BE2C (cell line): ENCODE measurements around the gene CRABP2.

Experiments used
- DNase-seq: peaks from one replicate; pipeline ENCODE4 v3.0.0-alpha.2; 2020
- H3K27me3 ChIP-seq: fragments of 250-450 bp; sonication (Bioruptor Pico); 2 replicates; pipeline ENCODE4 v1.5.1; 2020; ENCODE audit warnings: mild to moderate bottlenecking
- H3K36me3 ChIP-seq: fragments of 250-450 bp; sonication (Bioruptor Pico); 2 replicates; pipeline ENCODE4 v1.5.1; 2020; ENCODE audit warnings: mild to moderate bottlenecking
- H3K4me1 ChIP-seq: fragments of 250-450 bp; sonication (Bioruptor Pico); 2 replicates; pipeline ENCODE4 v1.5.1; 2020
- H3K4me3 ChIP-seq: 2 replicates; pipeline ENCODE4 v1.5.1; 2011; ENCODE audit warnings: low read depth, low read length
- H3K9me3 ChIP-seq: fragments of 250-450 bp; sonication (Bioruptor Pico); 2 replicates; pipeline ENCODE4 v1.5.1; 2020
- TF ChIP-seq, protein P1 (sequence below): IDR thresholded peaks from 2 replicates; pipeline ENCODE4 v1.5.1; 2012; ENCODE audit warnings: mild to moderate bottlenecking, low read depth, low read length

Gene CRABP2

DNA sequence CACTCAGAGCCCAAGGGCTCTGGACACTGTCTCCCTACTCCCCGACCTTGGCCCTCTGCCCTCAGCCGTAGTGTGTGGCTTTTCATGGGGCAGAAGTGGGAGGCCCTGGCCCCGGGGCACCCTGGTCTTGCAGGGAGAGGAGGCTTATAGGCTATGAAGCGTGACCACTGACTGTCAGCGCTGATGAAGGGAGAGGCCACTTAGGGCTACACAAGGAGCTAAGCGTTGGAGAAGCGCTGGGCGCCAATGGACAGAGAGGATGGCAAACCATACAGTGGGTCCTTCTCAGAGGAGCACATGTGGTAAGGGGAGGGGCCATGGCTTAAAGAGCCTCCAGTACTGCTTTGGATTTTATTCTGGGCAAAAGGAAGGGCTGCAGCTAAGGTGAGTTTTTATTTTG lies 7.9 kb downstream of the CRABP2 start:
- no peaks in the 10 kb centered on the region for H3K9me3 ChIP-seq
- no peak overlapping the region for H3K4me3 ChIP-seq
- H3K4me1 ChIP-seq = peaks cover 33% of the 10 kb centered on the region
- DNase-seq = peak; percentile 60
- TF ChIP-seq, protein P1, sequence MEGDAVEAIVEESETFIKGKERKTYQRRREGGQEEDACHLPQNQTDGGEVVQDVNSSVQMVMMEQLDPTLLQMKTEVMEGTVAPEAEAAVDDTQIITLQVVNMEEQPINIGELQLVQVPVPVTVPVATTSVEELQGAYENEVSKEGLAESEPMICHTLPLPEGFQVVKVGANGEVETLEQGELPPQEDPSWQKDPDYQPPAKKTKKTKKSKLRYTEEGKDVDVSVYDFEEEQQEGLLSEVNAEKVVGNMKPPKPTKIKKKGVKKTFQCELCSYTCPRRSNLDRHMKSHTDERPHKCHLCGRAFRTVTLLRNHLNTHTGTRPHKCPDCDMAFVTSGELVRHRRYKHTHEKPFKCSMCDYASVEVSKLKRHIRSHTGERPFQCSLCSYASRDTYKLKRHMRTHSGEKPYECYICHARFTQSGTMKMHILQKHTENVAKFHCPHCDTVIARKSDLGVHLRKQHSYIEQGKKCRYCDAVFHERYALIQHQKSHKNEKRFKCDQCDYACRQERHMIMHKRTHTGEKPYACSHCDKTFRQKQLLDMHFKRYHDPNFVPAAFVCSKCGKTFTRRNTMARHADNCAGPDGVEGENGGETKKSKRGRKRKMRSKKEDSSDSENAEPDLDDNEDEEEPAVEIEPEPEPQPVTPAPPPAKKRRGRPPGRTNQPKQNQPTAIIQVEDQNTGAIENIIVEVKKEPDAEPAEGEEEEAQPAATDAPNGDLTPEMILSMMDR = no peak
- no peaks in the 10 kb centered on the region for H3K36me3 ChIP-seq
- H3K27me3 ChIP-seq = no peaks in the 10 kb centered on the region

- Histone ChIP-seq H3K4me1 (peaks cover 41% of the 10 kb centered on the region), H3K9me3 (no peaks in the 10 kb centered on the region), H3K36me3 (no peaks in the 10 kb centered on the region), H3K27me3 (no peaks in the 10 kb centered on the region), H3K4me3 (no peak overlapping the region)
- no peak for DNase-seq
- TF ChIP-seq, protein P1 = no peak
These were observed 8.6 kb downstream of the CRABP2 start for GRCh38 chr1:156696755-156697154.

DNA sequence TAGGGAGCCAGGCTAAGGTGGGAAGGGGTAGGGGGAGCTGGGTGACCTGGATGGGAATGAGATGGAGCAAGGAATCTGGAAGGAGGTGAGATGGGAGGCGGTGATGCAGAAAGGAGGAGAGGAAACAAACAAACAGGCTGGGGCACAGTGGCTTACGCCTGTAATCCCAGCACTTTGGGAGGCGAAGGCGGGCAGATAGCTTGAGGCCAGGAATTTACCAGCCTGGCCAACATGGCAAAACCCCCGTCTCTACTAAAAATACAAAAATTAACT lies 10.8 kb downstream of the CRABP2 start:
- H3K4me3 ChIP-seq = no peak overlapping the region
- no peaks in the 10 kb centered on the region for H3K36me3 ChIP-seq
- H3K27me3 ChIP-seq = no peaks in the 10 kb centered on the region

DNA sequence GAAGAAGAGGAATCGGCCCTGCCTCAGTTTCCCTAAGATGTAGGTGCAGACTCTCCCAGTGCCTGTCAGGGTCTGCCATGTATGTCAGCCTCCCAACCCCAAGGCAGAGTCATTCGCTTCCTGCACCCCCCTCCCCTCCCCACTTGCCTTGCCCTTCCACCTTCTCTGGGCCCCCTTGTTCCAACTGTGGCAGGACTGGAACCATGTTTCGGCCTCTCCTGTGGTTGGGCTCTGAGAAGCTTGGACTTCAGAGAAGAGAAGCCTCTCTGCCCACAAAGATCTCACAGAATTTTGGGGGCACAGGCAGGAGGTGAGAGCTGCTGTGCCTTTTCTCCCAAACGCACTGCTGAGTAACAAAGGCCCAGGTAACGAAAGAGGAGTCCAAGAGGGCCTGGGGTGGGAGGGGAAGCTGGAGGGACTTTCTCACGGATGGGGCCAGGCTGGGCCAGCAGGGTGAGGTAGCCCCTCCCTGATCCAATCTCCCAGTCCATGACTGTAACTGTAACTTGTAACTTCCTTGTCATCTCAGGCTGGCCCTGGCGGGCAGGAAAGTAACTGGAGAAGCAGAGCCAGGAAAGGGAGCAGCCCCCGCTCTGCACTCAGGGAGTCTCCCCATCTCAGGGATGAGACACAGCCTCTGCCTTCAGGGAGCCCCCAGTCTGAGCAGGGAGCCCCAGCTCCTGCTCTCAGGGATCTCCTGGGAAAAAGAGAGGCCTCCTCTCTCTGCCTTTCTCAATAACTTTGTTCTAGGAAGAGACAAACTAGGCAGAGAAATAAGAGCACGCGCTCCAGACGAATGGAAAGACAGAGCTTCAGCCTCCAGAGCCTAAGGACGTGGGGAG lies 11.3 kb downstream of the CRABP2 start:
- TF ChIP-seq, protein P1 = no peak
- Histone ChIP-seq H3K27me3 (no peaks in the 10 kb centered on the region), H3K4me3 (no peak overlapping the region), H3K9me3 (no peaks in the 10 kb centered on the region), H3K36me3 (no peaks in the 10 kb centered on the region), H3K4me1 (peaks cover 51% of the 10 kb centered on the region)
- DNase-seq = no peak

More for the DNA sequence above, 10.8 kb downstream of the CRABP2 start:
- TF ChIP-seq, protein P1 = no peak
- H3K9me3 ChIP-seq = no peaks in the 10 kb centered on the region
- peaks cover 48% of the 10 kb centered on the region for H3K4me1 ChIP-seq
- DNase-seq = no peak

DNA sequence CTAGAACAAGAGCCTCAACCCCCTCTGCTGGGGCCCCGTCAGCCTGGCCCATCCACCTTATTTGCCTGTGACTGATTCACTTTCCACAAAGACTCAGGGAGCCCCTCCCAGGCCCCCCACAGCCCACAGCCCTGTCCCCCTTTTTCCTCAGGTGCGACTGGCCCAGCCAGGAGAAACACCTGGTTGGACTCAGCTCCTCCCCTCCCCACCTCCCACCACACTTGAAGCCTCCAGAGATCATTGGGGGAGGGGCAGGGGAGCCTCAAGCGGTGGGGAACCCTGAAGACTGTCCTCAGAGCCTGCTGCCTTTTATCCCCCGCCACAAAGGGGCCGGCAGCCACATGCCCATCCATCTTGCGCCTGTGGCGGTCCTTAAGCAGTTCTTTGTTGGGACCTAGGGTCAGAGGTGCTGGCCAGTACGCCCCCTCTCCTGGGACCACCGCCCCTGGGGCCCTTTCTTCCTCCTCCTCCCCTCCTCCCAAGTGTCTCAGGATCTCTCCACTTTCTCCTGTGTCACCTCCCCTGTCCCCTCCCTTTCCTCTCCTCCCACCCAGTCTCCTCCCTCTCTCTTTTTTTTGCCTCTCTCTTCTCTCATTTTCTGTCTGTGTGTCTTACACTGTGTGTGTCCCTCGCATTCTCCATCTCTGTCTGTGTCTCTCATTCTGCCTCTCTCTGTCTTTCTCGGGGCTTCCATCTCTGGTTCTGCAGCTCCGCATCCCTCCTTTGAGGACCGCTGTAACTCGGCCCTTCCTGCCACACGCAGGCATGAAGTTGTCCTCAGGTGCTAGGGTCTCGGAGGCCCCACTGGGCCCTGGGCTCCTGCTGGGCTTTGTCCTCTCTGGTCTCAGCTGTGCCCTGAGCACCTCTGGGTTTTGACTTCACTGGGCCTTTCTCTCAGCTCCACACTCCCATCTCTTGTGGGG lies 12.2 kb downstream of the CRABP2 start:
- TF ChIP-seq, protein P1 = no peak
- DNase-seq = peak; percentile 56
- Histone ChIP-seq H3K4me3 (no peak overlapping the region), H3K27me3 (no peaks in the 10 kb centered on the region), H3K36me3 (no peaks in the 10 kb centered on the region), H3K9me3 (no peaks in the 10 kb centered on the region), H3K4me1 (peaks cover 50% of the 10 kb centered on the region)
